NOMO-1 treated with dmso at 0.1 percent for 144 hours (cell line): ENCODE measurements around the gene RASEF.
"Not testable (repeated sequence)": the region's sequence is repeated elsewhere in the genome, so short reads cannot be mapped to it uniquely, and the experiment has no call there.

Experiments
- DNase-seq: peaks from one replicate; lab custom pipeline; 2025; ENCODE audit not compliant: unreplicated experiment; lab: John Stamatoyannopoulos, UW

RASEF gene

DNA sequence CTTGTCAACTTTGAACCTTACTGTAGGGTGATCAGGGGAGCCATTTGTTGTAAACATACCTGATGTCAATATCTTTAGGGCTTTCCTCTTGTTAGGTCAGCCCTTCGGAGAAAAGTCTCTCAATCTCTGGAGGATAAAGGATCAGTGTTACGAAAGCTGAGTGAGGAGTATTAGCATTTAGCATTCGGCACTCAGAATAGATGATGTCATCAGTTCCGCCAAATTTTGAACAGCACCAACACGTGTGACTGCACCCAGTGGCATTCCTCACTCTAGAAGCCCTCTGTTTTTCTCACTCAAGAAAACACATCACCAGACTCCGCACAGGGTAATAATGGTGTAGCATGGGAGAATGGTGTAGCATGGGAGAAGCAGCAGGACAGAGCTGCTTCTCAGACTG, 87.8 kb downstream of the RASEF start:
- DNase-seq = no peak

DNA sequence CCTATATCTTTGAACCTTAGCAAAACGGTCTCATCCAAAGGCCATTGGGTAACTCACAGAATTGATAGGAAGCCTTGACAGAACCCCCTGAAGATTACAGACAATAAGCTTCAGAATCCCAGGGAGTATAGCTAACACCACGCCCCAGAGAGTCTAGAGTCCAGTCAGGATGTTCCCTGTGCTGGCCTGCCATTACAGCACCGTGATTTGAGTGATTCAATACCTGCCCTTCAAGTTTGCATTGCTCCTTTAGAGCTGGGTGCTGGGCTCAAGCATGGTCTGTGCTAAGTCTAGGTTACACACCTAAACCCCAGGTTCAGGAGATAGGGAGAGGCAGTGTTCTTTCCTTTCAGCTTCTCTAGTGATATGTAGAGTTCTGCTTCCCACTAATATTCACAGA, 90.5 kb downstream of the RASEF start:
- no peak for DNase-seq

DNA sequence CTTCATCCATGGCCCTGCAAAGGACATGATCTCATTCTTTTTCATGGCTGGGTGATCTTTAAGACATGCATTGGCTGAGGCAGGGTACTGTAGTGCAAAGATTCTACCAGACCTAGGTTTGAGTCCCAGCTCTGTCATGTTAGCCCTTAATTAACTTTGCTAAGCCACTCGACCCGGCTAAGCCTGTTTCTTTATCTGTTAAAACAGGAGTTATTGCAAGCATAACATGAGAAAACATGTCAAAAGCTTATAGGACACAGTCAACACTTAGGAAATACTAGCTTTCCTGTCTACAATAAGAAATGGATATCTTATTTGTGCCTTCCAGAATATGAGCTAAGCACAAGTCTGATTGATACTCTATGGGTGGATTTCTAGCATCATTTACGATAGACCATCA, 92.6 kb downstream of the RASEF start:
- DNase-seq = no peak

DNA sequence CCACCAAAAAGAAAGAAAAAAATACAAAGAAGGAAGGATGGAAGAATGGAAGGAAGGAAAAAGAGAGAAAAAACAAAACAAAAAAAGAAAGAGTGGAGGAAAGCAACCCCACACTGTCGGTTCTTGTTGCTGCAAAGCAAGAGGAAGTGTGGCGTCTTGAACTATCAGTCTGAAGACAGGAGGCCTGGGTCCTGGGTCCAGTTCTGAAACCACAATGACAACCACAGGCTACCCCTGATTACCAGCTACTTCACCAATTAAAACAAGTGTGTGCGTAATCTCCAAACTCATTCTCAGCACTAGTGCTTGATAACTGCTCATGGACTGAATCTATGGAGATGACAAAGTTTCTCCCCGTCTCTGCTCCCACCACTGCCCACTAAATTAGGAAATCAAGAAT, 93.7 kb downstream of the RASEF start:
- DNase-seq = no peak

DNA sequence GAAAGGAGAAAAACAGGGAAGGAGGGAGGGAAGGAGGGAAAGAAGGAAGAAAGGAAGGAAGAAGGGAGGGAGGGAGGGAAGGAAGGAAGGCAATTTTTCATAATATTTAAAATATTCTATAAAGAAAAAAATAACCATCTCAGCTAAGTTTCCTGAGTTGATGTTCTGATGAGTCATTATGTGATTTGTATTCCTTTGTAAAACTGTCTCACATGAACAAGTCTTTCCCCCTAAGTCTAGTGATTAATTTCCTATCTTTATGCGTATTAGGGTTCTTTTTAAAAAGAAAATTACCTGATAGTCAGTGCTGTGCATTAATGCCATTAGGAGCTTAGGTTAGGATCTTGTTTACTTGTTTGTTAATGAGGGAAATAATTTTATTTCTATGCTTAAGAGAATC, 94.1 kb downstream of the RASEF start:
- no peak for DNase-seq

DNA sequence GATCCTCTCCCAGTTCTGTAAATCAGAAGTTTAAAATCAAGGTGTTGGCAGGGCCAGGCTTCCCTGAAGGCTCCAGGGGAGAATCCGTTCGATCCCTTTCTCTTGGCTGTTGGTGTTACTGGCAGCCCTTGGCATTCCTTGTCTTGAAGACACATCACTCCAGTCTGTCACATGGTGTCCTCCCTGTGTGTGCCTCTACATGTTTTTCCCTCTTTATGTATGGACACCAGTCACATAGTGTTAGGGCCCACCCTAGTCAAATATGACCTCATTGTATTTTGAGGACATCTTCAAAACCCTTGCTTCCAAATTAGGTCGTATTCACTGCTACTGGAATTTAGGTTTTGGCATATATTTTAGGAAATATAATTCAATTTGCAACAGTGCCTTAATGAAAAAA, 94.6 kb downstream of the RASEF start:
- no peak for DNase-seq

DNA sequence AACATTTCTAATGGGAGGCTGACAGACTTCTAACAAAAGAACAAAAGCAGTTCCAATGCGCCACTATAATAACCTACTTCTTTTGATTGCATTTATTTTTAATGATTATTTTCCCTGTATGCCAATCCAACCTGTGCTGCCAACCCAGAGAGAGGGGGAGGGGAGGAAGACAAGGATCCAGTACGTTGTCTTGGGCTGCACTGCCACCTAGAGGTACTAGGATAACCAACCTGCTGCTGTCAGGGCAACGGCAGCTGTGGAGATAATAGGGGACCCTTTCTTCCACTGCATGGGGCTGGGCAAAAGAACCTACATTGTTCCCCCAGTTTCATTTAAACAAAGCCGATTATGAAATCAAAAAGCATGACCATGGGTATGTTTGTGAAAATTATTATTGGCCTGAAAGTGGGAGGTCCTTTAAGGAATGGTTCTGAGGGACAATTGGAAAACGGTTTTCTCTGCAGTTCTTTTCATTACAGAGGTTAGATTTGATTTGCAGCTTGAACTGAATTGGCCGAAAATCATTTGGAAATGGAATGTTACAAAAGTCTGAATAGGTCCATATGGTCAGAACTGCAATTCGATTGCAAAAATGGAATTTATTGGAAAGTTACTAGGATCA, 101.3 kb downstream of the RASEF start:
- no peak for DNase-seq

DNA sequence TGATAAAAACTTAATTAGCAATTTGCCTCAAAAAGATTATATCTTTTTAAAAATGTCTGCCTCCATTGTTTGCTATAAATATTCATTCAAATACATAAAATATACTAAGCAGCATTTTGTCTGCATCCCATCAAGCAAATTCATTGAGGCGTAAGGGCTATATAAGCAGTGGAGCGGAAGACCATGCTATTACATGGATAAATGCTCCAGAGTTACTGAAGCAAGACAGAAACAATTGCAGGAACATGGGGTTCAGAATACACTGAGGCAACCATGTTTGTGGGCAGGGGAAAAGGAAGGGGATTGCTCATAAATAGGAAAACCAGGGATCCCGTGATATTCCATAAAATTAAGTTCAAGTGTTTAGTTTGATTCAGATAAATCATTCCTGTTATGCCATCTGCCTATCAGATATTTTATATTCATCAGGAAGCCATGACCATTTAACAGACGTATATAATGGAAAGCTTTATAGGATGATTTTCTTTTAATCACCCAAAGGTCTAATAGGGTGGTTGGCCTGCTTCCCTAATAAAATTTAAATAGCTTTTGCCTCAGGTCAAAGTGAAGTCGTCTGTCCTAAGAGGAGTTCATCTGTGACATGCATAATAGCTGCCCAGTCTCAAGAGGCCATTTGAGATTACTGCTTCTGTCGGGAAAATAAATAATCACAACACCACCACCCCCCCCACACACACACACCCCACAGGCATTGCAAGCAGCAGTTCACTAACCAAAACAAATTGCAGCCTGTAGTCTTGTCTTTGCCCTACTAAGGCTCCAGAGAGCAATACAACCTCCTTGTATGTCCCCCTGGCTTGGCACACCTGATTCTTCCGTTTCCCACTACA, 105.2 kb downstream of the RASEF start:
- no peak for DNase-seq

DNA sequence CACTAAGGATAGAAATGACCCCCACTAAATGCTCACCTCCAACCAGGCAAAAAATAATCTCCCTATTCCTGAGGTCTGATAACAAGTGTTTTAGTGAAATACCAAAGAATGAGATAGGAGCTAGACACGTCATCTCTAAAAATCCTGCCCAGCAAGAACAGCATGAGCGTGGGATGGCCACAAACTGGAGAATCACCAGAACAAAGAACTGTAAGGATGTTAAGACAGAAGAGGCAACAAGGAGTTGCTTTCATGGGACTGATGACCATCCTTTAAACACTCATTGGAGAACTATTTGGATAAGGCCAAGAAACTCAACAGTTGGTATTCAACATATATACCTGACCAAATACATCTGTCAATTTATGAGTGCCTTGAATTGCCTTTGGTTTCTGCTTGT, 113.7 kb downstream of the RASEF start:
- no peak for DNase-seq

DNA sequence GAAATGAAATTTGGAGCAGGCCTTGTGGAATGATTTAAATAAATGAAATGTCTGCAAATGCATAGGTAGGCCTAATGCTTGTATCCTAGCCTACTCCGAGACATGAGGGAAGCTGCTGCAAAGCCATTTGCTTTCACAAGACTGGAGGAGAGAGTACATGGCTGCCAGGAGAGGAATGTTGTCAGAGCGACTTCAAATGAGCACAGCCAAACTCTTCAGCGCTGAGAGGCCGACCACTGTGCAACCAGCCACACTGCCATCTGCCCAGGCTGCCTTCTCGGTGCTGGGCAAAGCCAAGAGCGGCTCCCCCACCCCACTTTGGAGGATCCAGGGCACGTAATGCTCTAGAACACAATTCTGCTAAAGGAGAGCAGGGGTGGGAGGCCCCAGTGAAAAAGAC, 122.6 kb downstream of the RASEF start:
- DNase-seq = no peak

DNA sequence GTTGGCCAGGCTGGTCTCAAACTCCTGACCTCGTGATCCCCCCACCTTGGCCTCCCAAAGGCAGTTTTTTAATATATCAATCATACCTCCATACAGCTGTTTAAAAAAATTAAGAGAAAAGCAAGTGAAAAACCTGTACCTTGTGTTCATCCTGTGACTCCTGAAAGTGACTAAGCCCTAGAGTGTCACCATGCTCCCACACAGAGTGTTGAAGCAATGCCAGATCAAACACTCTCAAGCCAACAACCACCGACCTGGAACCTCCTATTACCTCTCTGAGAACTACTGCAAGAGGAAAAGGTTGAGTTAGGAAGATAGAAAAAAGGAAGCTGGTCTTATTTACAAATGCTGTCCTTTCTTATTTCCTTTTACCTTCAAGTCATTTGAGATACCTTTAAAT, 123.5 kb downstream of the RASEF start:
- DNase-seq = no peak

DNA sequence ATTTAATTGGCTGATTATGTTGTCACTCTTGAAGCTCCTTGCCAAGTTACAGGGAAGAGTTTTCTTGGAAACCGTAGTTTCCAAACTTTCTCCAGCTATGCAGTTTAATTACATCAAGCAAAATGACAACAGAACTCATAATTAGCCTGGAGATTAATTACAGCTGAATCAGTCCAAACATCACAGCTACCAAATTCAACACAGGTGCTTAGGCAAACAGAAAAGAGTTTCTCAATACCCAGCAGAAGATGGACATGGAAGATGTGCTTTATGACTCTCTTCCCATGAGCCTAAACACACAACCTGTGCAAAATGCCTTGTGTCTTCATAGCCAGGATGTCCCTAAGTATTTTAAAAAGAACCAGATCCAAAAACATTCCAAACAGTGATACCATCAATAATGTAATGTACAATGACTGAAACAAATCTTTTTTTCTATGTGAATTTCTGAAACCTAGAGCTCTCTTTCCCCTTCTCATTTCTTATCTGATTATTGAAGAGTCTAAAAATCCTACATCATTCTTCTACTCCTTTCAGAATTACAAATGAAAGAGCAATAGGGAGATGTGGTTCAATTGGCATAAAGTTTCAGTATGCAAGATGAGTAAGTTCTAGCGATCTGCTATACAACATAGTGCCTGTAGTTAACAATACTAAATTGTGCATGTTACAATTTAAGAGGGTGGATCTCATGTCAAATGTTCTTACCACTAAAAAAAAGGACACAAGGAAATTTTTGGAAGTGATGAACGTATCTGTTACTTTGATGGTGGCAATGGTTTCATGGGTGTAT, 124.3 kb downstream of the RASEF start:
- no peak for DNase-seq

DNA sequence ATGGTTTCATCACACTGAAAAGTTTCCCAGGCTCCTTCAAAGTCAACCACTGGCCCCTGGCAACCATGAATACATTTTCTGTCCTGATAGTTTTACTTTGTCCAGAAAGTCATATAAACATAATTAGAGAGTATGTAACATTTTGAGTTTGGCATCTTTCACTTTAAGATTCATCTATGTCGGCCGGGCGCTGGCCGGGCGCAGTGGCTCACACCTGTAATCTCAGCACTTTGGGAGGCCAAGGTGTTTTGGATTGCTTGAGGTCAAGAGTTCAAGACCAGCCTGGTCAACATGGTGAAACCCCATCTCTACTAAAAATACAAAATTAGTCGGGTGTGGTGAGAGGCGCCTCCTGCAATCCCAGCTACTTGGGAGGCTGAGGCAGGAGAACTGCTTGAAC, 126.4 kb downstream of the RASEF start:
- not testable (repeated sequence) for DNase-seq

DNA sequence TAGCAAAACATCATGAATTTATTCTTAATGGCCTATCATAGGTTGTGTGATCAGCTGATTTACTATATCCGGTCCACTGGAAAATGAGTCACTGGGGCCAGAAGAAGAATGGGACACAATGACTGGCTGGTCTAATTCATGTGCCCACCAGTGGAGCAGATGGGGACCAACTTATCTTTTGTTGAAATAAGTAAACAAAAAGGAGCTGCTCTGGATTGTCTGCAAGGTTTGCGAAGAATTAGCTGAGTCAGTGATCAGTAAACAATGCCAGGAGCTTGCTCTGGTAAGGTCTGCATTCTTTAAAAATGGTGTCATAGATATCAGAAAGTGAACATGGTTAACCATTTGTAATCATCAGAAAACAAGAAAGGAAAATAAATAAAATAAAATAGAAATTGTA, 128.0 kb downstream of the RASEF start:
- DNase-seq = no peak

DNA sequence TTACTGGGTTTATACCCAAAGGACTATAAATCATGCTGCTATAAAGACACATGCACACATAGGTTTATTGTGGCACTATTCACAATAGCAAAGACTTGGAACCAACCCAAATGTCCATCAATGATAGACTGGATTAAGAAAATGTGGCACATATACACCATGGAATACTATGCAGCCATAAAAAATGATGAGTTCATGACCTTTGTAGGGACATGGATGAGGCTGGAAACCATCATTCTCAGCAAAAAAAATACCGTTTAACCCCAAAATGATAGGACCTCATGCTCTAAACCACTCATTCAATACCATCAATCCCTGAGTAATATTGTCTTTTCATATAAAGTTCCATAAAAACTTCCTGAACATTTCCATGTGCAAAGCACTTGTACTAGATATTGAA, 128.9 kb downstream of the RASEF start:
- DNase-seq = not testable (repeated sequence)

DNA sequence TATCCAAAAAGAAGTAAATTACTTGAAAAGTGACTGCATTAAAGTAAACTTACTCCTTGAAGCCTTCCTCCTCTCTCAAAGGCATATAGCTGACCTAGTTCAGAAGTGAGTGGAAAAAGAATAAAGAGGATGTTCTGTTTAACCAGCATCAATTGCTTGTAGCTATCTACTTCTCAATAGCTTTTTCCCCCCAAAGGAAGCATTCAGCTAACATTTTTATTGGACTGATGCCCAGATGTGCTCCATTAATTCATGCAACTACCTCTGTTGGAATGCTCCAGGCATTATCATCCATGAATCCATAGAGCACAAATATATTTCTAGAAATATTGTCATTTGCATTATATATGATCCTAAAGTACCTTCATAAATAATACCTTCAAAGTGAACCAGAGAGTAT, 132.8 kb downstream of the RASEF start:
- DNase-seq = no peak
